ENCODE data around the gene MFSD6.
"Not testable (repeated sequence)": the region's sequence is repeated elsewhere in the genome, so short reads cannot be mapped to it uniquely, and the experiment has no call there.

Gene MFSD6

DNA sequence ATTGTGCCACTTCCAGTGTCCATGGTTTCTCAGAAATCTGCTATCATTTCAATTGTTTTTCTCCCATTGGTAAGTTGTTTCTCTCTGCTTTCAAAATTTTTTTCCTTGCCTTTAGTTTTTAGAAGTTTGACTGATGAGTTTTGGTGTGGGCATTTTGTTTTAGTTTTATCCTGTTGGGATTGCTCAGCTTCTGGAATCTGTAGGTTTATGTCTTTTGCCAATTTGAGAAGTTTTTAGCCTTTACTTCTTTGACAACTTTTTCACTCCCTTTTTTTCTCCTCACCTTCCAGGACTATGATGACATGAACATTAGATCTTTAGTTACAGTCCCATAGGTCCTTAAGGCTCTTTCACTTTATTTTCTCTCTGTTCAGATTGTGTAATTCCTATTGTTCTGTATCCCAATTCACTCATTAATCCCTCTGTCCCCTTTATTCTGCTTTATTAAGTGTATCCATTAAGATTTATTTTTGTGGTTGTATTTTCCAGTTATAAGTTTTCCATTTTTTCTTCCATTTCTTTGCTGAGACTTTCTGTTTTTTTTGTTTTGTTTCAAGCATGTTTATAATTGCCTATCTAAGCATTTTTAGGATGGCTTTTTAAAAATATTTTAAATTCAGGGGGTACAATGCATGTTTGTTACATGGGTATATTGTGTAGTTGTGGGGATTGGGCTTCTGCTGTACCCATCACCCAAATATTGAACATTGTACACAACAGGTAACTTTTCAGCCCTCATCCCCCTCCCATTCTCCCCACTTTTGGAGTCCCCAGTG lies 17.9 kb downstream of the MFSD6 start:
- intact Hi-C loops (cut with DNase I): no loop called here
- DNase-seq: no peak

DNA sequence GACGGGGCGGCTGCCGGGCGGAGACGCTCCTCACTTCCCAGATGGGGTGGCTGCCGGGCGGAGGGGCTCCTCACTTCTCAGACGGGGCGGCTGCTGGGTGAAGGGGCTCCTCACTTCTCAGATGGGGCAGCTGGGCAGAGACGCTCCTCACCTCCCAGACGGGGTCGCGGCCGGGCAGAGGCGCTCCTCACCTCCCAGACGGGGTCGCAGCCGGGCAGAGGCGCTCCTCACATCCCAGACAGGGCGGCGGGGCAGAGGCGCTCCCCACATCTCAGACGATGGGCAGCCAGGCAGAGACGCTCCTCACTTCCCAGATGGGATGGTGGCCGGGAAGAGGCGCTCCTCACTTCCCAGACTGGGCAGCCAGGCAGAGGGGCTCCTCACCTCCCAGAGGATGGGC lies 22.7 kb downstream of the MFSD6 start:
- intact Hi-C loops (cut with DNase I); DNase-seq: not testable (repeated sequence)

DNA sequence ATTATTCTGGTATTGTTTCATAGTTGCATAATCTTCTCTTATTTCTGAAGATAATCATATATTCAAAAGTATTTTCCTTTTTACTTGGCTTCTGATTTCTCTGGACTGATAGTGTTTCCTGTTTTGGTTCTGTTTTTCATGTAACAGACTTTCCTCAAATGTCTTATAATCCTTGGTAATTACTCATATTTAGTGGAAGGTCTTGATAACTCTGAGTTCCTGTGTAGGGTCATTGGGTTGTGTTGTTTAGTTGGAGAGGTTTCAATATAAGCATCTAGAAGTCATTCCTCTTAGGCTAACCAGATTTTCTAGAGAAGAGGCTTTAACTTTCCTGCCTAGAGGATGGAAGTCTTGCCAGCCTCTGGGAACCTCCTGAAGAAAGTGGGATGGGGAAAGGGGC lies 23.8 kb downstream of the MFSD6 start:
- intact Hi-C loops (cut with DNase I): no loop called here
- DNase-seq: no peak

DNA sequence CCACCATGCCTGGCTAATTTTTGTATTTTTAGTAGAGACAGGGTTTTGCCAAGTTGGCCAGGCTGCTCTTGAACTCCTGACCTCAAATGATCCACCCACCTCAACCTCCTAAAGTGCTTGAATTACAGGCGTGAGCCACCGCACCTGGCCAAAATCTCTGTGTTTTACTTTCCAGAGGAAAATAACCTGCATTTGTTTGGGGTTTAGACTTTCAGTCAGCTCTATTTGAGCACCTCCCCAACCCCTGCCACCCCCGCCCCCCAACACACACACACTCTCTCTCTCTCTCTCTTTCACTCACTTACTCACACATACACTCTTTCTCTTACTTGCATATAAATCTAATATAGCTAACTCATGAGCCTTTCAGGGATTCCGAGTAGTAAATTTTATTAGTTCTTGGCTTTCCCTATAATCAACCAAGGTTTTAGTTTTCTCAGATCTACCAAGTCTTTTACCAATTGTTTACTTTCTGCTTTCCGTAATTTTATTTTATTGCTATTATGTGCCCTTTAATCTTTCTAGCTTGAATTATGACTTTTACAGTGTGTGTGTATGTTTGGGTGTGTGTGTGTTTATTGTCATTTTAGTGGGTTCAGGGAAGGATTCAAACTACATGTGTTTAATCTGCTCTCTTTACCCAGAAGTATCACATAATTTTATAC lies 24.5 kb downstream of the MFSD6 start:
- DNase-seq: no peak
- intact Hi-C loops (cut with DNase I): no loop called here

DNA sequence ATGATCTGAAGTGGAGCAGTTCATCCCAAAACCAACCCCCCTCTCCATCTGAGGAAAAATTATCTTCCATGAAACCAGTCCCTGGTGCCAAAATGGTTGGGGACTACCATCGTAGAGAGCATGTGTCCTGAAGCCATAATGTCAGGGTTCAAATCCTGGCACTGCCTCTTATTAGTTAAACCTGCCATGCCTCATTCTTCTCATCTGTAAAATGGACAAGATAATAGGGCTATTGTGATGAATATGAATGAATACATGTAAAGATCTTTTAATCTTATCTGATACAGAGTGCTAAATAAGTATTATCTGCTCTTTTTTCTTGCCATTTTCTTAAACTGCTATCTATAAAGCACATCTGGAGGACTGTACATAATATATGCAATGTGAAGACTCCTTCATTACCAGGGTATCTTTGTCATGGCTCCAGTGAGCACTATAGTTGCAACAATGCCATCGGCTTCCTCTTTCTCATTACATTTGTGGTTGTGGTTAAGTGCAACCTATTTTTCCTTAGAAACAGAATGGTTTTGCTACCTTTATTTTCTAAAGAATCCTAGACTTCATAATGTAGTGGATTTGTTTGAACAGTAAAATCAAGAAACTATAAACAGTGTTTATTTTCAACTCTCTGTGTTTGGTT lies 27.0 kb downstream of the MFSD6 start:
- no peak for DNase-seq
- intact Hi-C loops (cut with DNase I): no loop called here

DNA sequence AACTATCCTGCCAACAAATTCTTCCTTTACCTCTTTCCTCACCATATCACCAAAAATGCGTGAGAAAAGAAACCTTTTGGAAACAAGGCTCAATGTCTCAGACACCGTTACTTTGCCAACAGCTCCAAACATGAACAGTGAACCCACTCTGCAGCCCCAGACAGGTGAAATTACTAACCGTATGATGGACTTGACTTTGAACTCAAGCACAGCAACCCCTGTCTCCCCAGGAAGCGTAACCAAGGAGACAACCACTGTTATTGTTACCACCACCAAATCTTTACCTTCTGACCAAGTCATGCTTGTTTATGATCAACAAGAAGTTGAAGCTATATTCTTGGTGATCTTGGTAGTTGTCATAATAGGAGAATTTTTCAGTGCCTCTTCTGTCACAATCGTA lies 28.4 kb downstream of the MFSD6 start:
- no peak for DNase-seq
- intact Hi-C loops (cut with DNase I): no loop called here

DNA sequence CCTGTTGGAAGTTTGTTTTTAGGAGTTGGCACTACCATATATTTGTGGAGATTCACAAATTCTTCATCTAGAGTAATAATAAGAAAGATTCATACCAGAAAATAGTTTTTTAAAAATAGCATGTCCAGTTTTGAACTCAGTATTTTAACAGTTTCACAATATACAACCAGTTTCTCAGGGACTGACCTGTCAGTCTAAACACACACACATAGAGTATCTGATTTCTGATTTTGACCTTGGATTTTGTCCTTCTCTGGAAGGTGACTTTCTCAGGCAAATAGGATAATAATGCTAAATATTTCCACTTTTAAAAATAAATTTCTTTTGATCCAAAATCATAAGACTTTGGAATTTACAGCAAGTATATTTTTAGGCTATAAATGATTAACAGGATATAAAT lies 32.0 kb downstream of the MFSD6 start:
- no peak for DNase-seq
- intact Hi-C loops (cut with DNase I): no loop called here

DNA sequence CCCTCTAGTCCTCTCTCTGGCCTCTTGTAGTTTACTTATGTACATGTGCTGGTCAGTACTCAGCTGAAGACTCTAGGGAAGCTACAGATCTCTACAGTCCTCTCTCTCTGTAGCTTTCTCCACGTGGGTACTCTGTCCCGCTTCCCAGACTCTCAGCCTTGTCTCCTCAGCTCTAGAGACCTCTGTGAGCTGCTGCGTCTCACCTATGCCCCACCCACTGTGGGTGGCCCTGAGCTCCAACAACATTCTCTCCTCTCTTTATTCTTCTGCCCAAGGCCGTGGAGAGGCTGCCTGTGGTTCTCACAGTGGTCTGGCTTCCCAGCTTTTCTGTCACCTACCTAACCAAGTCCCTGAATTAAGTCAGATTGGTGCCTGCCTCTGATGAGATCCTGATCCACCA lies 33.4 kb downstream of the MFSD6 start:
- intact Hi-C loops (cut with DNase I): no loop called here
- DNase-seq: no peak

DNA sequence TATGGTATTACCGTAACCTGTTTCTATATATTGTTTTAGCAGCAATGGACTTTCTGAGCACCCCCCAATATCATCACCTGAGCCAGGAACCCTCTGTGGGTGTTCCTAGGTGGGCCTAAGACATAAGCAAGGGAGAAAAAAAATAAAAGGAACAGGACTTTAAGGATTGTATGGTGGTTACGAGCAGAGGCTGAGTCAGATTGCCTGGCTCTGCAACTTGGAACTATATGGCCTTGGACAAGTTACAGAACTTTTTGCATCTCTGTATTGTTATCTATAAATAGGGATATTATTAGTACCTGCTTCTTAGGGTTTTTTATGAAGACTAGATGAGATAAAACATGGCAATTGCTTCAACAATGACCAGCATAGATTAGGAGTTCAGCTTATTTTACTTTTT lies 34.9 kb downstream of the MFSD6 start:
- intact Hi-C loops (cut with DNase I): no loop called here
- no peak for DNase-seq

DNA sequence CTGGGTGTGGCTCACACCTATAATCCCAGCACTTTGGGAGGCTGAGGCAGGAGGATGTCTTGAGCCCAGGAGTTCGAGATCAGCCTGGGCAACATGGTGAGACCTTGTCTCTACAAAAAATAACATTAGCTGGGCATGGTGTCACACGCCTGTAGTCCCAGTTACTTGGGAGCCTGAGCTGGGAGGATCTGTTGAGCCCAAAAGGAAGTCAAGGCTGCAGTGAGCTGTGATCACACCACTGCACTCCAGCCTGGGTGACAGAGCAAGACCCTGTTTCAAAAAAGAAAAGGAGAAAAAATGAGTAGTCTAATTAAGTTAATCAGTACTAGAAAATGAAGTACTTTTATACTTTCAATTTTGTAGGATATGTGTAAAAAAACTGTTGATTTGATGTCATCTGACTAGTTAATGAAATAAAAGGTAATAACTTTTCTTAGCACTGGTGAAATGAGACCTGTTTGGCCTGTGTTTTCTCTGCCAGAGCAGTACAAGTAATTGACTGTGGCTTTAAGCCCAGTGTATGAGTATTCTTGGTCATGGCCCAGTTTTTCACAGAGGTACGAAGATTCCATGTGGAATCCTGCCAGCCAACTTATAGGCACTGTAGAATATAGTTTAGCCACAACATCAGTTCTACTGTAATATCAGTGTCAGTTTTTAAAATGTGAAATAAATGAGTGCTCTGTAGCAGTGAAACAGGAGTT lies 35.8 kb downstream of the MFSD6 start:
- intact Hi-C loops (cut with DNase I): no loop called here
- DNase-seq: no peak

DNA sequence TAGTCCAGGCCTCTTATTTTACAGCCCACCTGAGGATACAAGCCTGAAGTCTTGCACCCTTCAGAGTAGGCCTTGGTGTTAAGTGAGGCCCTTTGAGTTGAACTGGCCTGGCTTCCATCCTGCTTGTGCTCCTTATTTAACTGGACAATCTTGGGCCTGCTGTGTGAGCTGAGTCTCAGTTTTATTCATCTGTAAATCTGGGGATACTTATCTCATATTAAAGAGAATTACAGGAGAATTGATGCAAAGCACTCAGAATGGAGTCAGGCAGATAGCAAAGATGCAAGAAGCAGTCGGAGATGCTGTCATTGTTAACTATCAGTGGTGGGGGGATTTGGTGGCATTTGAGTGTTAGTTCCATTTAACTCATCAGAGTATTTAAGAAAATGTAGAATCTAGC lies 36.8 kb downstream of the MFSD6 start:
- intact Hi-C loops (cut with DNase I): no loop called here
- no peak for DNase-seq

DNA sequence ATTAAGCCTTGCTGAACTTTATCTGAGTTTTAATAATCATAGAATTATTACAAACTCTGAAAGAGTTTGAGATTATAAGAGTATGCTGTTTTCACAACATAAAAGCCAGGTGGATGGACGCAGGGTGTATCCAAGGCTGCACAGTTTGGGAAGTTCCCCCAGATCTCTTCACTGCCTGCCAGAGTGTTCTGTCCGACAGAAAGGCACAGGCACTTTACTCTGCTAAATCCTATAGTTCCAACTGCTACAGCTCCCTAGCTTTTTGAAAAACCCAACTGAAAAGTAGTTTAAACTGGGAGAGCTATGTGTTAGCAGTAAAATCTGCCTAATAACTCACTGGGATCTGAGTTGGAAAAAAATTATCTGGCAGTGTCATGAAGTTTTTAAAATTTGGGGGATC lies 38.0 kb downstream of the MFSD6 start:
- peak in 1 of 42 donors; percentile 23 for DNase-seq
- intact Hi-C loops (cut with DNase I): no loop called here

DNA sequence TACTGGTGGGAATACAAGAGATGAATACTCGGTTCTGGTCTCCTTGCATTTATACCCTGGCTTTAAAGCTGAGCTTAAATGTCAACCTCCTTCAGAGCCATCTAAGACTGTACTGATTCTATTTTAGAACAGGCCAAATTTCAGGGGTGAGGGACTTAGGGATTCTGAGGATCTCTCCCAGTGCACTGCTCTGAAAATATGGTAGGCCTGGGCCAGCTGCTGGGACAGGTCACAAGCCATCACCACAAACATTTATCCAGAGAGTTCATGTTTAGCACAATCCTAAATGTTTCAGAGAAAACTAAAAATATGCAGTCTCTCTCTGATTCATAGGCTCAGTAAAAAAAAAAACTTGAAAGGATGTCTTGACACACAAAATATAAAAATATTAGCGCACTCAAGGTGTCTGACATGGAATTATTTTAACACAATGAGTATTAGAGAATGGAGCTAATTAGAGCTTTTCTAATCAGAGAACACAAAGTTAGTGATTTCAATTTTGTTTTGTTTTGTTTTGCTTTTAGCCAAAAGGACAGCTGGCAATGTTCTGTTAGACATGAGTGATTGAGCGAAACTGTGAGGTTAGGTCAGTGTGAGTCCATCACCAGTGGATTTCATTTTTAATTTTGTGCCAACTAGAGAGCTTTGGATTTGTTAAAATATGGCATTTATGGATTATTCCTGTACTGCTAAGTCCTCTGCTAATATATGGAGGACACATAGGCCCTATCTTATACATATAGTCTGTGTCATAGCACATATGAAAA lies 38.8 kb downstream of the MFSD6 start:
- DNase-seq: no peak
- intact Hi-C loops (cut with DNase I): no loop called here

DNA sequence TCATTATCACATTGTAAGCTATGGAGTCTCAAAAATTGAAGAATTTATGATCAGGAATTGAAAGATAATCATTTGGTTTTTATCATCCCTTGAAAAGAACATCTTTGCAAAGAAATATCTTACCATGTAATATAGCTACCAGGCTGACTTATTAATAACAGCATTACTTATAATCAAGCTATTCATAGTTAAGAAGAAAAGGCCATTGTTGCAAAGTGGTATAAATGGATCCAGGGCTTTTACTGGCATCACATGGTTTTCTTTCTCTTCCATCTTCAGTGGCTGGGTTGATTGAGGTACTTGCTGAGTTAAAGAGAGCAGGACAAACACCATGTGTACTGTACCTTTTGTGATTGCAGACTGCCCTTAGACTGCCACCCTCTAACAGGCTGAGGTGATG lies 39.6 kb downstream of the MFSD6 start:
- intact Hi-C loops (cut with DNase I): no loop called here
- no peak for DNase-seq

DNA sequence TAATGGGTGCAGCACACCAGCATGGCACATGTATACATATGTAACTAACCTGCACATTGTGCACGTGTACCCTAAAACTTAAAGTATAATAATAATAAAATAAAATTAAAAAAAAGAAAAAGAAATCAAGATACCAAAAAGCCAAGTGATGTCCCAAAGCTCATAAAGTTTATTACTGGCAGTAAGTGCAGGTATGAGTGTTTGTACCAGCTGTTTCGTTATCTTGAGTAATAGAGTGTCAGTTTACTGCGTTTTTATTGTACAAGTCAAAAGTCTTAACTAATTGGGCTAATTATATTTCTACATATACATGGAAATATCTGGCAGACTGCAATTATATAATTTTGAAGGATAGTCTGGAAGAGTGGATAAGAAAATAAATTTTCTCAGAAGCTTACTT lies 41.8 kb downstream of the MFSD6 start:
- intact Hi-C loops (cut with DNase I): no loop called here
- no peak for DNase-seq

DNA sequence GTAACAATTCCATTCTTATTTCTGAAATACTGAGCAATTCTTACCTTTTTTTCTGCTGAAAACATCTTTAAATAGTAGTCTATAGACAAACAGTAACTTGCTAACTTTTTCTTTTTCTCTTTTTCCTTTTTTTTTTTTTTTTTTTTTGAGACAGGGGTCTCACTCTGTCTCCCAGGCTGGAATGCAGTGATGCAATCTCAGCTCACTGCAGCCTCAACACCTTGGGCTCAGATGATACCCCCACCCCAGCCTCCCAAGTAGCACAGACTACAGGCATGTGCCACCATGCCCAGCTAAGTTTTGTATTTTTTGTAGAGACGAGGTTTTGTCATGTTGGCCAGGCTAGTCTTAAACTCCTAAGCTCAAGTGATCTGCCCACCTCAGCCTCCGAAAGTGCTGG lies 42.2 kb downstream of the MFSD6 start:
- intact Hi-C loops (cut with DNase I): no loop called here
- DNase-seq: no peak

DNA sequence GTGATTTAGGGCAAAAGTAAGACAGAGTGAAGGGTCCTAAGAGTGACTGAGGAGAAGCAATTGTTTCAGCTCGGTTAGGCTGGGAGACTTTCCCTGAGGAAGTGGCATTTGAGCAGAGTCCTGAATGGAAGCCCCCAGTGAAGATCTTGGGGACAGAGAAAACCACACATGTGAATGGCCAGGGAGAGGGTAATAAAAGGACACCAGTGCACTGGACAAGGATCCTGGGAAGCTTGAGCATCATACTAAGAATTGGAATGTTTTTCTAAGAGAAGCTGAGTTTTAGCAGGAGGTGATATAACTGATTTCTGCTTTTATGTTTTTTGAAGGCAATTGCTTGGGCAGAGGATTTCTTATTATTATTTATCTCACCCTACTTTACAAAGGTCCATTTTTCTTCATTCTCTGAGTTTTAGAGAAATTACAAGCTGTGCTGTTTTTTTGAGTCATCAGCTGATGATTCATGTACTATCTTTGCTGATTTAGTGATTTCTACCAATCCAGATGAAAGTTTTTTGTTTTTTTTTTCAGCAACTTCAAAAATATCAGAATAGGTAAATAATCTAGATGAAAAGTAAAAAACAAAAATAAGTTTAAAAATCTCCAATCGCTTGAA lies 43.5 kb downstream of the MFSD6 start:
- no peak for DNase-seq
- intact Hi-C loops (cut with DNase I): no loop called here

DNA sequence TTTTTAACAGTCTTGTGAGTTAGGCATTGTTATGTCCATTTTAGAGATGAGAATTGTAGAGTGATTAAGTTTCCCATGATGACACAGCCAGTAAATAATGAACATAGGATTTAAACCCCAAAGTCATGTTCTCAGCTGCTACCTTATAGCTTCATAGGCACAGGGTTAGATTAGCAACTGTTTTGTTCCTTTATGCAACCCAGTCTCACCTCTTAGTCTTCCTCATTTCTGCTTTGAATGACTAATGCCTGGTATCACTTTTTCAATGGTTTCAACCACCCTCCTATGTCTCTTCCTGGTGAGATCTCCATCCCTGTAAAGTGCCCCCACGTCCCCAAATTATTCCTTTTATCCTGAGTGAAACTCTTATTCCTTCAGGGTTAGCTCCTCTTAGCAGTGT lies 44.3 kb downstream of the MFSD6 start:
- no peak for DNase-seq
- intact Hi-C loops (cut with DNase I): no loop called here

DNA sequence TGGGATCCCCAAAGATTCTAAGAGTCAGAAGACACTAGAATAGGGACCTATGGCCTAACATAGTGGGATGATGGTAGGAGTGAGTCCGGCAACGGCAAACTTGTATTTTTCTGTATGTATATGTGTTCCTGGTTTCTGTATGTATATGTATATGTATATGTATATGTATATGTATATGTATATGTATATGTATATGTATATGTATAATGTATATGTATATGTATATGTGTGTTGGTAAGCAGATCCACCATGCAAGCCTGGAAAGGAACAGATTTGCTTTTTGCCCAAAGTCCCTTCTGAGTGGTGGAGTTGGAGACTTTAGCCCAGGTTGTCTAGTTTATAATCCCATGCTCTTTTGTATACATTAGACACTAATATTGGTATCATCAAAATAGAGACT lies 46.6 kb downstream of the MFSD6 start:
- no peak for DNase-seq
- intact Hi-C loops (cut with DNase I): no loop called here

Measured in head of caudate nucleus (tissue), 42 donors.